AG09309 (cell line): ENCODE results near the gene MTOR.
"Not testable (repeated sequence)": the region's sequence is repeated elsewhere in the genome, so short reads cannot be mapped to it uniquely, and the experiment has no call there.

Experiments used
- DNase-seq: peaks from one replicate; pipeline ENCODE4 v3.0.0-alpha.2; 2010; ENCODE audit warnings: low read depth
- H3K4me3 ChIP-seq: 2 replicates; pipeline ENCODE4 v1.5.1; 2011; ENCODE audit warnings: mild to moderate bottlenecking, low read depth, low read length, moderate library complexity; ENCODE audit not compliant: control insufficient read depth
- CTCF ChIP-seq: IDR thresholded peaks from 2 replicates; pipeline ENCODE4 v1.5.1; 2011; ENCODE audit warnings: mild to moderate bottlenecking, low read depth, low read length, inconsistent platforms; ENCODE audit not compliant: insufficient read depth, control insufficient read depth; ENCODE audit errors: missing control alignments

Gene MTOR

GRCh38 chr1:11067716-11068599 is 194.4 kb downstream of the MTOR start:
- TF ChIP-seq CTCF, result no peak
- DNase-seq, result no peak

GRCh38 chr1:11065796-11066195 is 196.6 kb downstream of the MTOR start:
- H3K4me3 ChIP-seq, result no peak overlapping the region
- TF ChIP-seq CTCF, result no peak
- no peak for DNase-seq

More at GRCh38 chr1:11067716-11068599, 194.4 kb downstream of the MTOR start:
- H3K4me3 ChIP-seq, result no peak overlapping the region

- no peak for TF ChIP-seq CTCF
- H3K4me3 ChIP-seq, result no peak overlapping the region
Measured at GRCh38 chr1:11064942-11065341, 197.4 kb downstream of the MTOR start.

GRCh38 chr1:11063937-11064537 is 198.3 kb downstream of the MTOR start:
- not testable (repeated sequence) for H3K4me3 ChIP-seq, DNase-seq

More at GRCh38 chr1:11064942-11065341, 197.4 kb downstream of the MTOR start:
- DNase-seq, result no peak

GRCh38 chr1:11062965-11063401 is 199.4 kb downstream of the MTOR start:
- no peak overlapping the region for H3K4me3 ChIP-seq
- DNase-seq, result peak; percentile 77
- no peak for TF ChIP-seq CTCF

GRCh38 chr1:11061652-11062365 is 200.5 kb downstream of the MTOR start:
- DNase-seq, result no peak
- H3K4me3 ChIP-seq, result no peak overlapping the region
- TF ChIP-seq CTCF, result no peak
